Measurements from ENCODE around the gene MARF1. TPM values are rescaled to one million over a fixed set of nuclear protein-coding genes. Genes with fewer than 3 reads are reported as not detected.
"Not testable (repeated sequence)": the region's sequence is repeated elsewhere in the genome, so short reads cannot be mapped to it uniquely, and the experiment has no call there.

Gene MARF1
- polyA plus RNA-seq, 1 donor, result 41.6 TPM

DNA sequence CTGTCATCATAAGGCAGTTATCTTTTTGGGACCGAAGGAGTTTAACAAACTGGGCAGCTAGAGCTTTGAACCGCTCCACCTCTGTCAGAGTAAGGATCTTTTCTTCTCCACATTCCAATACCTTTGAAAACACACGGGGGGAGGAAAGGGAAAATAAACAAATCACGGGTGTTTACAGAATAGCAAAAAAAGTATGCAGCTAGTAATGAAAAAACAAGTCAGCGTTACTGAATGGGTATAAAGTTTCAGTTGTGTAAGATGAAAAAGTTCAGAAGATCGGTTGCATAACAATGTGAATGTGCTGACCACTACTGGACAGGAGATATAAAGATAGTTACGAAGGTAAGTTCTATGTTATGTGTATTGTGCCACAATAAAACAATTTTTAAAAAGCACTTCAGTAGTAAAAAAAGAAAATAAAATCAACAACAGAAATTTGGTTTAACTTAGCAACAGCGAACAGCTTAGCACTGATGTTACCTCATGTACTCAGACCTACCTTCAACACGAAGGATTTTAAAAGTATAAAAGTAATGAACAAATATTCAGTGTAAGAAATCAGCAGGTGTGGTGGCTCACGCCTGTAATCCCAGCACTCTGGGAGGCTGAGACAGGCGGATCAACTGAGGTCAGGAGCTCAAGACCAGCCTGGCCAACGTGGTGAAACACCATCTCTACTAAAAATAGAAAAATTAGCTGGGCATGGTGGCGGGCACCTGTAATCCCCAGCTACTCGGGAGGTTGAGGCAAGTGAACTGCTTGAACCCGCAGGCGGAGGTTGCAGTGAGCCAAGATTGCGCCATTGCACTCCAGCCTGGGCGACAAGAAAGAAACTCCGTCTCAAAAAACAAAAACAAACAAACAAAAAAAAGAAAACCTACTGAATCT is 34.3 kb downstream of the MARF1 start:
- Histone ChIP-seq H3K4me1 (ENCODE audit: control insufficient read depth, insufficient read depth, low read length) (no peaks in the 10 kb centered on the region), H3K27me3 (ENCODE audit: control insufficient read depth, insufficient read depth, low read length) (no peaks in the 10 kb centered on the region), H3K36me3 (ENCODE audit: control insufficient read depth, insufficient read depth, low read length) (peaks cover 82% of the 10 kb centered on the region), H3K27ac (ENCODE audit: low read length) (no peak overlapping the region), H3K9me3 (ENCODE audit: control insufficient read depth, low read depth, low read length) (no peaks in the 10 kb centered on the region), H3K4me3 (ENCODE audit: low read length) (no peak overlapping the region)
- DNase-seq, result peak in 1 of 2 donors; percentile 20
- WGBS (ENCODE audit: insufficient coverage, low lambda C conversion rate), result 71% methylated on average over 6 of the region's 19 CpGs

DNA sequence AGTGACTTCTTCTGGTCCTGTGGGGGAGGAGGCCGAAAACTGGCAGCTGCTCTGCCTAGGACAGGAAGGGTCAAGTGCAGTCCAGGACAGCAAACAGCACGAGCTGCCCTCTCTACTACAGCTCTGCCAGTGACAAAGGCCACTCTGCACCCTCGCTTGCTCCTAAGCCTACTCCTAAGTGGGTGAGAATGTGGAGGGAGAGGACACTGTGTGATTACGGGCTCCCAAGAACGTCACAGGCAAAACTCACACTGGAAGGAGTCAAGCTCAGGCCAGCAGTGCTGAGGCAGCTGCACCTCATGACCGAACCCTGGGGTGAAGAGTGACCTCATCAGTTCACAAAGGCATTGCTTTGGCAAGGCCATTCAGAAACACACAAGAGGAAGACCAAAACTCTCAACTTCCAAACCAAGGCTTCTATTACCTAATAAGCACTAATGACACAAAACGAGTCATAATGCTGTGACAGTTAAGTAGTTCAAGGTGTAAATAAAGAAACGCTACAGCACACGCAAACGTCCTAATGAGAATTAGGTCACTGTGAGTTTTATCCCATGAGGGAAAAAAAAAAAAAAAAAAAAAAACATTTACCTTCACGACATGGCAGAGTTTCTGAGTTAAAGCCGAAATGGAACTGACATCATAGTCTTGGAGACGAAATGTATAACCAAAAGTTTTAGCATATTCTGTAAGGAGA is 35.1 kb downstream of the MARF1 start:
- Histone ChIP-seq H3K27ac (ENCODE audit: low read length) (no peak overlapping the region), H3K27me3 (ENCODE audit: control insufficient read depth, insufficient read depth, low read length) (no peaks in the 10 kb centered on the region), H3K4me3 (ENCODE audit: low read length) (no peak overlapping the region), H3K9me3 (ENCODE audit: control insufficient read depth, low read depth, low read length) (no peaks in the 10 kb centered on the region), H3K36me3 (ENCODE audit: control insufficient read depth, insufficient read depth, low read length) (peaks cover 87% of the 10 kb centered on the region), H3K4me1 (ENCODE audit: control insufficient read depth, insufficient read depth, low read length) (no peaks in the 10 kb centered on the region)
- DNase-seq, result no peak
- 93% methylated on average over 3 of the region's 13 CpGs for WGBS (ENCODE audit: insufficient coverage, low lambda C conversion rate)

DNA sequence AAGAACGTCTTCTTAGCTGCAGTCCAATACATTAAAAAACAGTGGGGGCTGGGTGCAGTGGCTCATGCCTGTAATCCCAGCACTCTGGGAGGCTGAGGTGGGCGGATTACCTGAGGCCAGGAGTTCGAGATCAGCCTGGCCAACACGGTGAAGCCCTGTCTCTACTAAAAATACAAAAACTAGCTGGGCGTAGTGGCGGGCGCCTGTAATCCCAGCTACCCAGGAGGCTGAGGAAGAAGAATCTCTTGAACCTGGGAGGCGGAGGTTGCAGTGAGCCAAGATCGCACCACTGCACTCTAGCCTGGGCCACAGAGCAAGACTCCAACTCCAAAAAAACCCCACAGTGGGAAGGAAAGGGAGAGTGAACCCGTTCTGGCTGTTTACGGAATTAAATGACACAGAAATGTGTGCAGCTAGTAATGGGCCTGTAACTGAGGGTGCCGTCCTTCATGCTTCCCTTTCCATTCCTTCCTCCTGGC is 35.7 kb downstream of the MARF1 start:
- H3K4me1 ChIP-seq (ENCODE audit: control insufficient read depth, insufficient read depth, low read length); H3K4me3 ChIP-seq (ENCODE audit: low read length); DNase-seq; H3K27me3 ChIP-seq (ENCODE audit: control insufficient read depth, insufficient read depth, low read length); H3K27ac ChIP-seq (ENCODE audit: low read length); H3K9me3 ChIP-seq (ENCODE audit: control insufficient read depth, low read depth, low read length): not testable (repeated sequence)
- WGBS (ENCODE audit: insufficient coverage, low lambda C conversion rate), result no CpG with 5 or more reads among the region's 12 CpGs
- H3K36me3 ChIP-seq (ENCODE audit: control insufficient read depth, insufficient read depth, low read length), result peaks cover 87% of the 10 kb centered on the region

DNA sequence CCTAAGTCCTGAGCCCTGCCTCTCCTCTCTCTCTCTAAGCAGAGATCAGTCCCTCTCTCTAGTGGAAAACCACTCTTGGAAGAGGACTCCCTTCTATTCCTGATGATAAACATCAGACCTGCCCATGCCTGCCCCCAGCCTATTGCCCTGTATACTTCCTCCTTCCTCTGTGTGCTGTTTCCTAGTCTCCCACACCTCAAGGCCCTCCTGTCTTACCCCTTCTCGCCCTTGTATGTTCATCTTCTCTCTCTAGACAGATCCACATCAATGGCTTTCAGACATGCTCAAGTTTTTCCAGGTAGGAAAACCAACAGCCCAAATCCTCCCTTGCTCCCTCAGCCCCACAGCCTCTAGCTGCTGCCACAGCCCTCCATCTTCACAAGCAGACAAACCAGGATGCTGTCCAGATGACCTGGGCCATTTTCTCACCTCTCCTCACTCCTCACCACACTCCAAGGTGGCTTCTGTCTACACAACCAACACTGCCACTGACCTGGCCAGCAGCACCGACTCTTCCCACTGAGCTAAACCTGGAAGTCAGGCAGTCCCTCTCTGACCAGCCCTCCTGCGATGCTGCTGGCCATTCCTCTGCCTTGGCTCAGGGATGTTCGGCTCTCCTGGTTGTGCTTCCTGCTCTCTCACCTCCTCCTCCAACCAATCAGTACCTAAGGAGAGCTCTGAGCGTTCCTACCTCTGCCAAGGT is 36.3 kb downstream of the MARF1 start:
- peaks cover 87% of the 10 kb centered on the region for H3K36me3 ChIP-seq (ENCODE audit: control insufficient read depth, insufficient read depth, low read length)

DNA sequence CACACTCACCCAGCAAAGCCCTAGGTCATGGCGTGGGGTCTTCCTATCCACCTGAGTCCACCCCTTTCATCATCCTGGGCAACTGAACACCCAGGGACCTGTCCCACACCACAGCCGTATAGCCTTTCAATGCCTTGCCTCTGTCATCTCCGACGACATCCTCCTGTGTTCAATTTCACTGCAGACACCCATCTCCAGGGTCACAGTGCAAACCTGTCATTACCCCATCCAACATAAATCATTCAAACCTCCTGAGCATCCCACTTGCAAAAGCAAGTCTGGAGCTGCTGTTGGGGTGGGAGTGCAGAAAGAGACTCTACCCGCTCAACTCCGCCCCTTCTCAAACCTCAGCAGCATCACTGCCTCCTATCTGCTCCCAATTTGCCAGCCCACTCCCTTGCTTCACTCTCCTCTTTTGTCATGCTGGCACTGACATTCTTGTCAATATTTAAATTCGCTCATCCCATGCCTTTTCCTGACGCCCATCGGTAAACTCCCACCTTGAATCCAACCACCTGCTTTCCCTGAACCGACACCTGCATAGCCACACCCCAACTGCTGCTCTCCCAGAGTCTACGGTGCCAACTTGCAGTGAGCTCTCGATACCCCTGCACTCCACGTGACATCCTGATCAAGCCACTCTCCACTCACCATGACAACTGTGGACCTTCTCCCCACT is 37.0 kb downstream of the MARF1 start:
- Histone ChIP-seq H3K27me3 (ENCODE audit: control insufficient read depth, insufficient read depth, low read length) (no peaks in the 10 kb centered on the region), H3K4me1 (ENCODE audit: control insufficient read depth, insufficient read depth, low read length) (no peaks in the 10 kb centered on the region), H3K9me3 (ENCODE audit: control insufficient read depth, low read depth, low read length) (no peaks in the 10 kb centered on the region), H3K27ac (ENCODE audit: low read length) (no peak overlapping the region), H3K36me3 (ENCODE audit: control insufficient read depth, insufficient read depth, low read length) (peaks cover 89% of the 10 kb centered on the region), H3K4me3 (ENCODE audit: low read length) (no peak overlapping the region)
- WGBS (ENCODE audit: insufficient coverage, low lambda C conversion rate), result 90% methylated on average over 4 of the region's 13 CpGs
- DNase-seq, result no peak

More for the DNA sequence above, 36.3 kb downstream of the MARF1 start:
- H3K4me1 ChIP-seq (ENCODE audit: control insufficient read depth, insufficient read depth, low read length), result no peaks in the 10 kb centered on the region
- WGBS (ENCODE audit: insufficient coverage, low lambda C conversion rate), result 100% methylated on average over 1 of the region's 5 CpGs
- no peak overlapping the region for H3K27ac ChIP-seq (ENCODE audit: low read length)
- DNase-seq, result no peak
- H3K4me3 ChIP-seq (ENCODE audit: low read length), result no peak overlapping the region
- H3K27me3 ChIP-seq (ENCODE audit: control insufficient read depth, insufficient read depth, low read length), result no peaks in the 10 kb centered on the region
- no peaks in the 10 kb centered on the region for H3K9me3 ChIP-seq (ENCODE audit: control insufficient read depth, low read depth, low read length)

DNA sequence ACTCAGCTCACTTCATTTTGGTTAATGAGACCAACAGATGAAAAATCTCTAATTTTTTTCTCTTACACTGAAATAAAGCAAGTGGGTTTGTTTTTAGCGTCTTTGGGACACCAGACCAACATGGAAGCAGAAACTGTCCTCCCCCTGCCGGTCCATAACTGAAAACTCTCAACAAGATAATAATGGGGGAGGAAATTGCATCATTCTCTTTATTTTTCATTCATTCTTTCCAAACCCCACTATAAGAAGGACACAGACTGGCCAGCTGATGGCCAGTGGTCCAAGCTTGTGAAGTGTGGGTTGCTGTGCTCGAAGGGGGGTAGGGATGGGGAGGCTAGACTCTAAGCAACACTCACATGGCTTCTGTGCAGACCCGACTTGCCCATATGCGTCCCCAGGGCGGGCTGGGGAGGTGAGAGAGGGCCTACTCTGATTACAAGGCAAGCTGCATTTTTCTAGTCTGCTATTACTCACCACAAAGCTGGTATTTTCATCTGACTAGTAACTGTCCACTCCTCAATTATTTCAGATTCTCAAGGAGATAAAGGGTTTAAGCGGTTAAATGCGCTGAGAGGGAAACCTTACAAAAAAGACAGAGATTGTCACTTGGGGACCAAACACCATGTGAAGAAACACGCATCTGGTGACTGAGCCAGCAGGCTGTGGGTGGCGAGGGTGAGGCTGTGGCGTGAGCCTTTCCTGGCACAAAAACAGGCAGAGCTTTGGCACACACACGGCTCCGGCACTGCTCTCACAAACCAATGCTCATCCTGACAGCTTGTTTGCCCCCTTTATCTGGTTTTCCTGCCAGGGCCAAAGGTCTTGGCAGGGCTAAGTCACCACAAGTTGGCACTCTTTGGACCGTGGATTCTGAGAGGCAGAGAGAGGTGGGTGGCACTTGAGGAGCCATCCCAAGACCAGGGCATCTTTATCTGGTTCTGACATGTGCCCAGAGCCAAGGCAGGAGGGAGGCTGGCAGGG is 38.2 kb downstream of the MARF1 start:
- Histone ChIP-seq H3K27me3 (ENCODE audit: control insufficient read depth, insufficient read depth, low read length) (no peaks in the 10 kb centered on the region), H3K4me1 (ENCODE audit: control insufficient read depth, insufficient read depth, low read length) (no peaks in the 10 kb centered on the region), H3K4me3 (ENCODE audit: low read length) (no peak overlapping the region), H3K36me3 (ENCODE audit: control insufficient read depth, insufficient read depth, low read length) (peaks cover 90% of the 10 kb centered on the region), H3K9me3 (ENCODE audit: control insufficient read depth, low read depth, low read length) (no peaks in the 10 kb centered on the region), H3K27ac (ENCODE audit: low read length) (no peak overlapping the region)
- 89% methylated on average over 1 of the region's 14 CpGs for WGBS (ENCODE audit: insufficient coverage, low lambda C conversion rate)
- DNase-seq, result no peak

DNA sequence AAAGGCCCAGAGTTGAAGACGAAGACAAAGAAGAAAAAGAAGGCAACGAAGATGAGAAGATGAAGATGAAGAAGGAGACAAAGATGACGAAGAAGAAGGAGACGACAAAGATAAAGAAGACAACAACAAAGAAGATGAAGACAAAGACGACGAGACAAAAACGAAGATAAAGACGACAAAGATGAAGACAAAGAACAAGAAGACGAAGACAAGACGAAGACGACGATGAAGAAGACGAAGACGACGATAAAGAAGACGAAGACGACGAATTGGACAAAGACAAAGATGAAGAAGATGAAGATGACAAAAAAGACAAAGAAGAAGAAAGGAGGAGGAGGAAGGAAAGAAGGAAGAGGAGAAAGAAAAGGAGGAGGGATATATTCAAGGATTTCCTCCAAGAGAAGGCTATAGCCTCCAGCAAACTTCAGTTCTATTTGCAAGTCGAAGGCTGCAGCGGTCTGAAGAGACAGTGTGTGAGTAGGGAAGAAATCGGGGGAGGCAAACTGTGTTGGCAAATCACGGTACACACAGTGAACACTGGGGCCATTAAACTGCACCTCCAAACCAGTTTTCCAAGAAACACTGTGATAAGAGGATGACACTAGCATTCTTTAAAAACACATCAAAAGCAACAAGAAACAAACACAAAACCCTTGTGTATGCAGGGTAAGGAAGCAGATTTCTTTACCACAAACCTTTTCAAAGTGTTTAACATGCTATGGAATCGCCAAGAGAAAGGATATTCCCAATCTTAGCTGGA is 40.5 kb downstream of the MARF1 start:
- H3K27ac ChIP-seq (ENCODE audit: low read length), result no peak overlapping the region
- no peak for DNase-seq
- 98% methylated on average over 18 of the region's 23 CpGs for WGBS (ENCODE audit: insufficient coverage, low lambda C conversion rate)
- no peaks in the 10 kb centered on the region for H3K27me3 ChIP-seq (ENCODE audit: control insufficient read depth, insufficient read depth, low read length)
- no peak overlapping the region for H3K4me3 ChIP-seq (ENCODE audit: low read length)
- H3K4me1 ChIP-seq (ENCODE audit: control insufficient read depth, insufficient read depth, low read length), result no peaks in the 10 kb centered on the region
- H3K36me3 ChIP-seq (ENCODE audit: control insufficient read depth, insufficient read depth, low read length), result peaks cover 96% of the 10 kb centered on the region
- no peaks in the 10 kb centered on the region for H3K9me3 ChIP-seq (ENCODE audit: control insufficient read depth, low read depth, low read length)

DNA sequence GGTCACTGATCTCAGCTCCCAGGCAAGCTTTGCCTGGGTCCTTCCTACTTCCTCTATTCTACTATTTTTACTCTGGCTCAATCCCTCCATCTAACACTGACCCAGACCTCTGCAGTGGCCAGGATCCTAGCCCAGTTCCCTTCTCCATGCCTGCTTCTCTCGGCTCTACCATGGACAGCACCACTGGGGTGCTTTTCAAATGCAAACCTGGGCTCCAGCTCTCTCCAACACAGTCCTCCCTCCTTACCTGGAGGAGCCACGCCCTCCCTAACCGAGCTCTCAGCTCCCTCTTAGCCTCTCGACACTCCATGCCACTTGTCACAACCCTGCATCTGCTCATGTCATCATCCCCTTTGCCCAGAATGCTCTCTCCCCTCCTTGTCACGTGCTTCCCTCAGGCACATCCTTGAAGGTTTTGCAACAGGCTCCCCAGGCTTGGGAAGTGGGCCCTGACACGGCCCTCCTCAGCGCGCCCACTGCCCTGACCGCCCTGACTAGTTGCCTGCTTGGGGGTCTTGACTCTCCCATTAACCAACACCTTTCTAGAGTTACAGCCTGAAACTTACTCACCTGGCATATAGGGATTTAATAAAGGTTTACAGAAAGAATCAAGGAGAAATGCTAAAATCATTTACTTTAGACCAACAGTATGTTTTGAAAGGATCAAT is 41.6 kb downstream of the MARF1 start:
- no peak for DNase-seq
- Histone ChIP-seq H3K4me3 (ENCODE audit: low read length) (no peak overlapping the region), H3K36me3 (ENCODE audit: control insufficient read depth, insufficient read depth, low read length) (peaks cover 95% of the 10 kb centered on the region), H3K4me1 (ENCODE audit: control insufficient read depth, insufficient read depth, low read length) (no peaks in the 10 kb centered on the region), H3K27me3 (ENCODE audit: control insufficient read depth, insufficient read depth, low read length) (no peaks in the 10 kb centered on the region), H3K27ac (ENCODE audit: low read length) (no peak overlapping the region), H3K9me3 (ENCODE audit: control insufficient read depth, low read depth, low read length) (no peaks in the 10 kb centered on the region)
- WGBS (ENCODE audit: insufficient coverage, low lambda C conversion rate), result no CpG with 5 or more reads among the region's 9 CpGs

All from large intestine (tissue), 3 donors.